Myometrial cell (primary cell): Measurements from ENCODE around the gene TMEM150C. TPM values are rescaled to one million over a fixed set of nuclear protein-coding genes. Genes with fewer than 3 reads are reported as not detected.

Experiments
- total RNA-seq: library from RNA; depleted of rRNA; stranded (reverse); fragments of >200 nt; gene quantifications from 2 replicates; pipeline ENCODE4 v1.2.3, GENCODE V29; 2015

TMEM150C gene
- total RNA-seq, result not detected in 2 replicates

DNA sequence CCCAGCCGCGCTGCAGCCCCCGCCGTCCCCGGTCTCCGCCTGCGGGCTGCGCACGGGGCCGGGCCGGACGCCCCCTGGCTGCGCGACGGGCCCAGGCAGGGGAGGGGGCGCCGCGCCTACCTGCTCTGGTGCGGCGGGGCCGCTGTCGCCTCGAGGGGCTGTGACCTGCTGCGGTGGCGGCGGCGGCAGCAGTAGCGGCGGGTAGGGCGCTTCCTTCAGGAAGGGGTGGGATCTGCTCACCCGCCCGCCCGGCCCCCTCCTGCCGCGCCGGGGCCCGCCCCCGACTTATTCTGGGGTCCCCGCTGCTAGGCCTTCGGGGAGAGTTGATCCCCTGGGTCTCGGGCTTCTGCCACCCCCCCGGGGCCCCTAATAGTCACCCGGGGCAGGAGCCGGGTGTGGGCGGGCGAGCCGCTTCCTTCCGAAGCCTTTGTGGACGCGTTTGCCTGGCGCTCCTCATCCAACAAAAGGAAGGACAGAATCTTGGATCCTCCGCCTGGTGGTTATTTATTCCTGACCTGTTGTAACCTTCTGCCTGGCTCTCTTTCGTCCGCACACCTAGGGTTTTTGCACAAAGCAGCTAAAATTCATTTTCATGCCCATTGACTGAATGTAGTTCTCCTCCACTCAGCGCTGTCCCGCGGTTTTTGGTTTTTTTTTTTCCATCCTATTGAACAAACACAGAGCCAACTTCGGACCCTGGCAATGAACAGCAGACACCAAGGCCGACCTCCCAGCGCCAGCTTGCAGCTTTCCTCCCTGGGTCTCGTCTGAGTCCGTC, at the start of gene TMEM150C:
TMEM150C (minus strand) TSS at position 203 of the 778 bp plus-strand sequence. CDS start 57,331 bp downstream, outside the sequence.

Other genes starting within 250 kb of the TMEM150C start
- gene HNRNPD, start 188.0 kb downstream of the TMEM150C start, total RNA-seq, result 36.6 and 40.6 TPM in 2 replicates
- 125 and 159 TPM in 2 replicates for gene HNRNPDL, start 131.5 kb downstream of the TMEM150C start, total RNA-seq
- 29.4 and 30.8 TPM in 2 replicates for gene ENOPH1, start 131.4 kb downstream of the TMEM150C start, total RNA-seq
- gene SCD5, start 236.8 kb upstream of the TMEM150C start, total RNA-seq, result 1.1 and 4.0 TPM in 2 replicates